Mesothelial cell of epicardium (in vitro differentiated cells): ENCODE data around the gene GCNT4. TPM values are rescaled to one million over a fixed set of nuclear protein-coding genes. Genes with fewer than 3 reads are reported as not detected.
"Not testable (repeated sequence)": the region's sequence is repeated elsewhere in the genome, so short reads cannot be mapped to it uniquely, and the experiment has no call there.

Experiments
- DNase-seq, 2 experiments: peaks; one replicate each; pipeline ENCODE4 v3.0.0; 2021; ENCODE audit warnings: low spot score in 2 of 2; ENCODE audit not compliant: unreplicated experiment in 2 of 2
- H3K27ac Mint-ChIP-seq: 2 replicates; pipeline ENCODE4 v1.8.0; 2021; ENCODE audit warnings: mixed read lengths
- H3K27me3 Mint-ChIP-seq: 2 replicates; pipeline ENCODE4 v1.8.0; 2021; ENCODE audit warnings: low read depth, mixed read lengths
- H3K36me3 Mint-ChIP-seq: 2 replicates; pipeline ENCODE4 v1.8.0; 2021; ENCODE audit warnings: mixed read lengths
- H3K4me1 Mint-ChIP-seq: 2 replicates; pipeline ENCODE4 v1.8.0; 2021; ENCODE audit warnings: mixed read lengths
- H3K4me3 Mint-ChIP-seq: 2 replicates; pipeline ENCODE4 v1.8.0; 2021; ENCODE audit warnings: mild to moderate bottlenecking, moderate library complexity, mixed read lengths
- H3K9me3 Mint-ChIP-seq: 2 replicates; pipeline ENCODE4 v1.8.0; 2021; ENCODE audit warnings: mixed read lengths
- CTCF ChIP-seq: fragments of 200-600 bp; sonication (generic); IDR thresholded peaks from one replicate; pipeline ENCODE4 v1.5.0; 2021; ENCODE audit warnings: antibody characterized with exemption; ENCODE audit not compliant: unreplicated experiment
- total RNA-seq: library from RNA; stranded (reverse); gene quantifications from 3 replicates; pipeline ENCODE4 v1.2.1, GENCODE V29; 2021

The GCNT4 gene
- 1.7 to 1.9 TPM (median 1.8 TPM) in 3 replicates for total RNA-seq

- Mint-ChIP-seq H3K27ac (peak within 1 kb of the TSS; percentile 45), H3K4me1 (peaks cover 38% of the 10 kb centered on the region), H3K27me3 (peaks cover 33% of the 10 kb centered on the region), H3K9me3 (no peaks in the 10 kb centered on the region), H3K36me3 (no peaks in the 10 kb centered on the region), H3K4me3 (peak within 1 kb of the TSS; percentile 78)
- no peak for TF ChIP-seq CTCF
- DNase-seq = peak; percentile 35 to 68
Measured at GRCh38 chr5:75052192-75053053, at the start of gene GCNT4. Gene GCNT4 (minus strand): TSS chr5:75052558. CDS start chr5:75030037, 22,521 bp downstream.

- H3K27ac Mint-ChIP-seq, H3K27me3 Mint-ChIP-seq, H3K36me3 Mint-ChIP-seq, DNase-seq, H3K4me1 Mint-ChIP-seq, H3K4me3 Mint-ChIP-seq: not testable (repeated sequence)
- peaks cover 16% of the 10 kb centered on the region for H3K9me3 Mint-ChIP-seq
Measured at GRCh38 chr5:75095956-75096355, 43.6 kb upstream of the GCNT4 start.

- Mint-ChIP-seq H3K27me3 (no peaks in the 10 kb centered on the region), H3K4me1 (no peaks in the 10 kb centered on the region), H3K27ac (no peak overlapping the region), H3K36me3 (no peaks in the 10 kb centered on the region), H3K4me3 (no peak overlapping the region), H3K9me3 (no peaks in the 10 kb centered on the region)
- TF ChIP-seq CTCF = no peak
- no peak for DNase-seq
Measured at GRCh38 chr5:75091597-75091996, 39.2 kb upstream of the GCNT4 start.

- DNase-seq = no peak
- no peak for TF ChIP-seq CTCF
- no peaks in the 10 kb centered on the region for H3K9me3 Mint-ChIP-seq
- H3K27ac Mint-ChIP-seq = no peak overlapping the region
- no peak overlapping the region for H3K4me3 Mint-ChIP-seq
- no peaks in the 10 kb centered on the region for H3K27me3 Mint-ChIP-seq
- no peaks in the 10 kb centered on the region for H3K4me1 Mint-ChIP-seq
- H3K36me3 Mint-ChIP-seq = no peaks in the 10 kb centered on the region
Measured at GRCh38 chr5:75089662-75090061, 37.3 kb upstream of the GCNT4 start.

GRCh38 chr5:75089137-75089536 lies 36.8 kb upstream of the GCNT4 start:
- Mint-ChIP-seq H3K27me3 (no peaks in the 10 kb centered on the region), H3K4me1 (no peaks in the 10 kb centered on the region), H3K27ac (no peak overlapping the region), H3K4me3 (no peak overlapping the region), H3K9me3 (no peaks in the 10 kb centered on the region), H3K36me3 (no peaks in the 10 kb centered on the region)
- no peak for DNase-seq
- no peak for TF ChIP-seq CTCF

GRCh38 chr5:75088648-75089047 lies 36.3 kb upstream of the GCNT4 start:
- no peak for DNase-seq
- Mint-ChIP-seq H3K4me3 (no peak overlapping the region), H3K4me1 (no peaks in the 10 kb centered on the region), H3K27ac (no peak overlapping the region), H3K36me3 (no peaks in the 10 kb centered on the region), H3K27me3 (no peaks in the 10 kb centered on the region), H3K9me3 (no peaks in the 10 kb centered on the region)
- no peak for TF ChIP-seq CTCF
